Medulla oblongata (tissue), 1 donor: Measurements from ENCODE around the gene MED17.
A peak's percentile ranks its signal among the peaks of the same experiment; 100 is the strongest.

ENCODE experiments used
- DNase-seq: peaks from one replicate; pipeline ENCODE4 v3.0.0-alpha.2; 2015; ENCODE audit errors: extremely low spot score

MED17 gene, protein sequence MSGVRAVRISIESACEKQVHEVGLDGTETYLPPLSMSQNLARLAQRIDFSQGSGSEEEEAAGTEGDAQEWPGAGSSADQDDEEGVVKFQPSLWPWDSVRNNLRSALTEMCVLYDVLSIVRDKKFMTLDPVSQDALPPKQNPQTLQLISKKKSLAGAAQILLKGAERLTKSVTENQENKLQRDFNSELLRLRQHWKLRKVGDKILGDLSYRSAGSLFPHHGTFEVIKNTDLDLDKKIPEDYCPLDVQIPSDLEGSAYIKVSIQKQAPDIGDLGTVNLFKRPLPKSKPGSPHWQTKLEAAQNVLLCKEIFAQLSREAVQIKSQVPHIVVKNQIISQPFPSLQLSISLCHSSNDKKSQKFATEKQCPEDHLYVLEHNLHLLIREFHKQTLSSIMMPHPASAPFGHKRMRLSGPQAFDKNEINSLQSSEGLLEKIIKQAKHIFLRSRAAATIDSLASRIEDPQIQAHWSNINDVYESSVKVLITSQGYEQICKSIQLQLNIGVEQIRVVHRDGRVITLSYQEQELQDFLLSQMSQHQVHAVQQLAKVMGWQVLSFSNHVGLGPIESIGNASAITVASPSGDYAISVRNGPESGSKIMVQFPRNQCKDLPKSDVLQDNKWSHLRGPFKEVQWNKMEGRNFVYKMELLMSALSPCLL

DNA sequence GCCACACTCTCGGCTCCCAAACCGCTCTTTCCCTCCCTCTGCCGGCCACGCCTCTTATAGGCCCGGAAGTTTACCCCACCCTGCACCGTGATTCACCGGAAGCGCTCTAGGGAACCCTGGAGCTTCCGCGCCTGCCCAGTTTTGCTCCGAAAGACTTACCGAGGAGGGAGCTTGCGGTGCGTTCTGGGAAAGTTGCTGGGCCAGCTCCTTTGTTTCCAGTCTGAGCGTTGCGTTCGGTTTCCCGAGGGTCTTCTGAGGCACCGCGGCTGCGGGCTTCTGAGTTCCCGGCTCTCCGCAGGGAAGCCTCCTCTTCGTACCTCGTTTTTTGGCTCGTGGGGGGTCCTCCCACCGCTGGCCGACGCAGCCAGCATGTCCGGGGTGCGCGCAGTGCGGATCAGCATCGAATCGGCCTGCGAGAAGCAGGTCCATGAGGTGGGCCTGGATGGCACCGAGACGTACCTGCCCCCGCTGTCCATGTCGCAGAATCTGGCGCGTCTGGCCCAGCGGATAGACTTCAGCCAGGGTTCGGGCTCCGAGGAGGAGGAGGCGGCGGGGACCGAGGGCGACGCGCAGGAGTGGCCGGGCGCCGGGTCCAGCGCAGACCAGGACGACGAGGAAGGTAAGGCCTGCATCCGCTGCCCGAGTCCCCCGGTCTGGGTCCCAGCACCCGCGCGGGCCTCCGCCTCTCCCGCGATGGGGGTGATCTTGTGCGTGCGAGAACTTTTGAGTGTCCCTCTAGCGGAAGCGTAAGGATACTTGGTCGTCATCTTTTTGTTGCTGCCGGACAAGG, at the start of gene MED17:
Gene MED17, plus strand, starts transcription at position 138 of the 790 bp plus-strand sequence. Its CDS starts 232 bp downstream, at position 370.
- DNase-seq = peak; percentile 98

DNA sequence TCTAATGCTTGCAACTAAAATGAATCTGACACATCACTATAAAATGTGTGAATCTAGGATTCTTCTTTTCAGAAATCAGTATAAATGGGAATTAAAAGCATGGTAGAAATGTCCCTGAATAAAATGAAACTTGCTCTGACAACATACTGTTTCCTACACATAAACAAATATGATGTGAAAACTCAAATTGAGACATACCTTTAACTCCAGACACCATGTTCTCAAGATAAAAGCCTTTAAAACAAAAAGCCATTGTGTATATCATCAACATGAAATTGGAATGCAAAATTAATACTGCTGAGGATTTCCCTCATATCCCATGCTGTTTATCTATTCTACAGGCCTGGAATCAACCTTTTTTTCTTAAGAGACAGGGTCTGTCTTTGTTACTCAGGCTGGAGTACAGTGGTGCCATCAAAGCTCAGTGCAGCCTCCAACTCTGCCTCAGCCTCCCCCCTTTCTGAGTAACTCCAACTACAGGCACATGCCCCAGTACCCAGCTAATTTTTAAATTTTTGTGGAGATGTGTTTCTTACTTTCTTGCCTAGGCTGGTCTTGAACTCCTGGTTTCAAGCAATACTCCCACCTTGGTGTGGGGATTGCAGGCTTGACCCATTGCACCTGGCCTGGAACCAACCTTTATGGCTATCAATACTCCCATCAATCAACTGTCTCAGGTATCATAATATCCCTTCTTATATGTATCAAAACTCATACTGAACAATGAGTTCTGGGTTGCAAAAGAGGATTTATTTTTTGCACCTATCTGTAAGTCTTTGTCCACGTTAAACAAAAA, 49.5 kb upstream of the MED17 start:
- DNase-seq = no peak

DNA sequence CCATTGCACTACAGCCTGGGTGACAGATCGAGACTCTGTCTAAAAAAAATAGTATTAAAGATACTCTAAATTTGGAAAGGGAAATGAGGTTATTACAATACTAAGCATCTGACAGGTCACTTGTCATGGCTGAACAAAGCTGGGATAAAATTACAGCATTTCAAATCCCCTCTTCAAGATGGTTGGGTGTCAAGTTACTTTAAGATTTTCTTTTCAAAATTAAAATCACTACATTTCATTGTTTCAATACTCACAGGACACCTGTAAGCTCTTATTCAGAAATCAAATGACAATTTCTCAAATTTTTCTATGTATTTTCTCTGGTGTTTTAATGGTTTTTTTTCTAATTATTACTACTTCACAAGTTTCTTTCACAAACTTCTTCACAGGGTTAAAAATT, 48.5 kb upstream of the MED17 start:
- no peak for DNase-seq

DNA sequence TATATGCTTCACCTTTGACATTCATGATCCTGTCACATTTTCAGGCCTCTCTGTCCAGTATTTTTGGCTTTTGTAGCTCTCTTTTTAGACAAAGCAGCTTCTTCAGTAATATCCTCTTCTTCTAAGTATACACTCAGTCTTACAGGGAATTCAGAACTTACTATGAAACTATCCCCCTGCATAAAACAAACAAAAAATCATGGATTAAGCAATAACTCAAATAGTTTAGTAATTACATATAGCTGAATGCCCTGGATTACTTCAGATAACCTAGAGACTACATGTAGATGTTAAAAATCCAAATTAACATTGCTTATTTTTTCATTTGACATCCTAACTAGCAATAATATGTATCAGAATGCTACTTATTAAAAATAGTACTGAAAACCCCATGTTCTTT, 48.0 kb upstream of the MED17 start:
- DNase-seq = no peak

DNA sequence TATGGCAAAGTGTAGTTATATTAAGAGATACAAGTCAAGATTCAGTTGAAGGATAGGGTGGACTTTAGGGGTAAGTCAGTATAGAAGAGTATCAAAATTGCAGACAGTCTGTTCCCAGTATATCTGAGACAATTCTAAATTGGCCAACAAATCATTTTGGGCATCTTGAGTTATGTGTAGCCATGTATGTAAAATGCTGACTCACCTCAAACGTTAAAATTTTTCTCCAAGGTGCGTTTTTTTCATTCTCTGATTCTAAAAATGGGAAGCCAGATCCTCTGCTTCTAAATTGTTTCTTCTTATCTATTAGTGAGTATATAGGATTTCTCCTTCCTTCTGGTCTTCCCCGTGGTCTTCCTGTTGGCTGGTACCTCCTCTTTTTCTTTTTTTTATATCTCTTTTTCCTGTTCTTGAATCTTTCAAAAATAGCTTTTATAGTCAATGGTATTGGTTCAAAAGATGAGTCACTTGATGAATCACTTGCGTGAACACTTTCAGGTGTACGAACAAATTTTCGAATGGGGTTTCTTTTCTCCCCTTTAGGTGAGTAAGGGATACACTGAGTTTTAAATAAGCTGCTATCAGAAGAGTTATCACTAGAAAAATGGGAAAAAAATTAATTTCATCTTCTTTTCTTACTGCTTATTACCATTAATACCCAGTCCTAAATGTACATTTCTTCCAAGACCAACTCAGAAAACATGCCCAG, 46.0 kb upstream of the MED17 start:
- DNase-seq = no peak

DNA sequence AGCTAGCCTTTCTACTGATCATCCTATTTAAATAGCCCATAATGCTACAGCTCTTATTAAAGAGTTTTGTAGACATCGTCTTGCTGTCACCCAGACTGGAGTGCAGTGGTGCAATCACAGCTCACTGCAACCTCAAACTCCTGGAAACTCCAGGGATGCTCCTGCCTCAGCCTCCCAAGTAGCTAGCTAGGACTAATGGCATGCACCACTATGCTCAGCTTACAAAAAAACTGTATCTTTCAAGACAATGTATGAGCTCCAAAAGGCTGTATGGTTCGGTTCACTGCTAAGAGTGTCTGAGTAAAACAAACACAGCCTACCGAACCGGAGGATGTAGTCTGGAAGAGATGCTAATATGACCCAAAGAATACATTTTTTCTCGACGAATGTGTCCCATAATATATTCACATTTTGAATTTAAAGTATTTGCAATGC, 45.4 kb upstream of the MED17 start:
- no peak for DNase-seq

DNA sequence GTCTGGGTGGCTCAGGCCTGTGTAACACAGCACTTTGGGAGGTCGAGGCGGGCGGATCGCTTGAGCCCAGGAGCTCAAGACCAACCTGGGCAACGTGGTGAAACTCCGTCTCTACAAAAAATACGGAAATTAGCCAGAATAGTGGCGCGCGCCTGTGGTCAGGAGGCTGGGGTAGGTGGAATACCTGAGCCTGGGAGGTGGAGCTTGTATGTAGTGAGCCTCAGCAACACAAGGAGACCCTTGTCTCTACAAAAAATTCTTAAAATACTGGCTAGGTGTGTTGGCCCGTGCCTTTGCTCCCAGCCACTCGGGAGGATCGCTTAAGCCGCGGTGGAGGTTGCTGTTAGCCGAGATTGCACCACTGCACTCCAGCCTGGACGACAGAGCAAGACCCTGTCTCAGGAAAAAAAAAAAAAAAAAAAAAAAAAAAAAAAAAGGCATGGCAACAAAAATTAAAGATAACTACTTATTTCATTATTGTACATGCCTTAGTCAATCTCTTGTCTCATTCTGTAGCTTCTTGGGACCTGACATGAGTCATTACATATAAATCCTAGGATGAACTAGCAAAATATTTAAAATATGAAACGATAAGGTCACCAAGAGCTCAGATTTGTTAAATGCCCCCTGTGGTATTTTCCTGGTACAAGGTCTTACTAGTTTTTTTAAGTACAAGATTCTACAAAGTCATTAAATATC, 43.9 kb upstream of the MED17 start:
- DNase-seq = no peak

DNA sequence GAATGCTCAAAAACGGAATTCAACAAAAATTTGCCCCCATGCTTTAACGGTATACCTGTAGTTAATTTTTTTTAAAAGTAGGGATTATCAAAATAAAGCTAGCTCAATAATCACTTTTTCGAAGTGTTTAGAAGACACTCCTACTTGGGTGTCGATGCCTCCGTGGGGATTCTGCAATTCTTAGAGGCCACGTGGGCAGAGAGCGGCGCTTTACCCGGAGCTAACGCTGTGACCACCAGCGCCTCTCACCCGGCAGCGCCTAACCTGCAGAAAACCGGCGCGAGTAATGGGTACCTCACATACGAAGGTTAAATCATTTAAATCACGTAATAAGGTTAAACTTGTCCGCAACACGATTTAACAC, 43.4 kb upstream of the MED17 start:
- peak; percentile 61 for DNase-seq

DNA sequence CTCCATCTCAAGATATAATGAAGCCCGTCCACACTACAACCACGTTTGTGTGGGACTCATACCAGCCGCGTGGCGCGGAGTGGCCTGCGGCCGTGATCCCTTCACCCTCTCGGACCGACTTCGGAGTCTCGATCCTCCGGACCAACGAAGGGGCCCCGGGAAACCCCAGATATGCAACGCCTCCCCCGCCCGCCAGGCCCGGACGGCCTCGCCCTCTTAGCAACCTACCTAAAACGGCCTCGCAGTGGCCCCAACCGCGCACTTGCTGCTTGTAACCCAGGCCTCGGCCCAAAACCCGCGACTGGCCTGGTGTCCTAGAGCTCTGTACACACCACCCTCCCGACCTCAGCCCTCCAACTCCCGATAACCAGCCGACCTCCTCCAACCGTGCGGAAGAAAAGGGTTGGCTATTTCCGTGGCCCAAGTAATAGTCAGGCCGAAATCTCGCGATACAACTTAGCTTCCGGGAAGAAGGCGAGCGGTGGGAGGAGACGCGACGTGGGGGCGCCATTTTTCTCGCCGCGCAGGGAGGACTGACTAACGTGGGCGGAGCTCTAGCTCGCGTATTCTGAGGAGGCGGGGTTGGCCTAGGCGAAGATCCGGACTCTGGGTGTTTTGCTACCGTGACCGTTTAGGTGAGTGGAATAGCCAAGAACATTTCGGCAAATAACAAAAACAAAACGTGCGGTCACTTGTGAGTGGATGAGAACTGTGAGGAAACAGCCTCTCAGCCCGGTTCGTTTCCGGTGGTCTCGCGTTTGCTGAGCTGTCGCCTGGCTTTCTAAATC, 42.8 kb upstream of the MED17 start, which contains the start of the genes C11orf54 and TAF1D:
Gene C11orf54, plus strand, starts transcription at position 579 of the 788 bp plus-strand sequence. CDS start 5,722 bp downstream, outside the sequence.
Gene TAF1D, minus strand, starts transcription at position 402 of the 788 bp plus-strand sequence. CDS start 2,191 bp downstream, outside the sequence.
- peak; percentile 99 for DNase-seq

DNA sequence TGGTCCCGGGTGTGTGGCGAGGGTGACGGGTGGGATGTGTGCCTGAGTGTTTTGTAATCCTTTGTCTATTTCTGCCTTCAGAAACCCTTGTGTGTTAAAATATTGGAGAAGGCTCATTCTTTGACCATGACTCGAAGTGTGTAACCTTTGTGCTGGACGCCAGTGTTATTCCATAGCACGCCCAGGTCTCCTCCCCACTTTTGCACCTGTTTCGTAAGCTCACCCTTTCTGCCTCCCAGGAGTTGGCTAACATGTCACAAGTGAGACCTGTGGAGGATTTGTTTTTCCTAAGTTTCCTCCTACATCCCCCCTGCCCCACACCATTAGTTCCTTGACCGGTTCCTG, 42.2 kb upstream of the MED17 start:
- DNase-seq = no peak

DNA sequence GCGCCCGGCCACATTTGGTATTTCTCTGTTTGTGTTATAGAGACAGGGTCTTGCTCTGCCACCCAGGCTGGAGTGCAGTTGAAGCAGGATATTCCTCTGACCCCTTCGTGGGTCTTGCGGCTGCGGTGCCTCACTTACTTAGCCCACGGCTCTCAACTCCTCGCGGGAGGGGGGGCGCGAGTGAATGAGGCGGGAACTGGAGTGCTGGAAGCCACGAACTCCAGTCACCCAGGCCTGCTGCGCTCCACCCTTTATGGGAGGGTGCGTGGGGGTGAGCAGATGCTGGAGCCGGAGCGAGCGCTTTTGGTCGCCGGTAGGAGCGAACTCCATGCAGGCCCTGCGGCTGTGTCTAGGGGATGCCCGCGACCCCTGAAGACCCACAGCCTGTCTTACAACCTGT, 40.8 kb upstream of the MED17 start:
- DNase-seq = no peak

DNA sequence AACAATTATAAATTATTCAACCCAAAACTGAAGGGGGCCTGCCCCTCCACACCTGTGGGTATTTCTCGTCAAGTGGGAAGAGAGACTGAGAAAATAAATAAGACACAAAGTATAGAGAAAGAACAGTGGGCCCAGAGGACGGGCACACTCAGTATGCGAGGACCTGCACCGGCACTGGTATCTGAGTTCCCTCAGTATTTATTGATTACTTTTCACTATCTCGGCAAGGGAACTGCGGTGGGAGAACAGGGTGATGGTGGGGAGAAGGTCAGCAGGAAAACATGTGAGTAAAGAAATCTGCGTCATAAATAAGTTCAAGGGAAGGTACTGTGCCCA, 39.4 kb upstream of the MED17 start:
- DNase-seq = peak; percentile 11

DNA sequence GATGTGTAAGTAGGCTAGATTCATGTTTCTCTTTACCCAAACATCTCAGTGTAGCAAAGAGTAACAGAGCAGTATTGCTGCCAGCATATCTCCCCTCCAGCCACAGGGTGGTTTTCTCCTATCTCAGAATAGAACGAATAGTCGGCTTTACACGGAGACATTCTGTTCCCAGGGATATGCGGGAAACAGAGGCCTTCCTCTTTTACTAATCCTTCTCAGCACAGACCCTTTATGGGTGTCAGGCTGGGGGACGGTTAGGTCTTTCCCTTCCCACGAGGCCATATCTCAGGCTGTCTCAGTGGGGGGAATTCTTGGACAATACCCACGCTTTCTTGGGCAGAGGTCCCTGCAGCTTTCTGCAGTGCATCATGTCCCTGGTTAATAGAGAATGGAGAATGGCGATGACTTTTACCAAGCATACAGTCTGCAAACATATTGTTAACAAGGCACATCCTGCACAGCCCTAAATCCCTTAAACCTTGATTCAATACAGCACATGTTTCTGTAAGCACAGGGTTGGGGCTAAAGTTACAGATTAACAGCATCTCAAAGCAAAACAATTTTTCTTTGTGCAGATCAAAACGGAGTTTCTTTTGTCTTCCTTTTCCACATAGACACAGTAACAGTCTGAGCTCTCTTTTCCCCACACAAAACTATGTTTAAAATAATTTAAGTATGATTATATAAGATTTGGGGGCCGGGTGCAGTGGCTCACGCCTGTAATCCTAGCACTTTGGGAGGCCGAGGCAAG, 38.9 kb upstream of the MED17 start:
- DNase-seq = peak; percentile 22

DNA sequence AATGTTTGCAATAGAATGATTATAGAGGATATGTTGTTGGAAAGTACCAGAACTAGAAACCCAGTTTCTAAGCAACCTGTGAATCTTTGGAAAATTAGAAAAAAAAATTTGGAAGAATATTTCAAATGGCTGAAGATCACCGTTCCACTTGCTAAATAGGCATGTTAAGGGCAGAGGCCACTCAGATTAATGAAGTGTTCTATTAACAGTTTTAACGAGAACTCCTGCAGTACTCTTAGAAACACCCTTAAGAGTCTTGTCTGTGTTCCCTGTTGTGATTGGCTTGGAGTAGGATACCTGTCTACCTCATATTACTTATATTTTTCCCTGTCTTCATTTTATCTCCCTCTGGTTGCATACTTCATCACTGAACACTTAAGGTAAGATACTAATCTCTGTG, 38.0 kb upstream of the MED17 start:
- no peak for DNase-seq

DNA sequence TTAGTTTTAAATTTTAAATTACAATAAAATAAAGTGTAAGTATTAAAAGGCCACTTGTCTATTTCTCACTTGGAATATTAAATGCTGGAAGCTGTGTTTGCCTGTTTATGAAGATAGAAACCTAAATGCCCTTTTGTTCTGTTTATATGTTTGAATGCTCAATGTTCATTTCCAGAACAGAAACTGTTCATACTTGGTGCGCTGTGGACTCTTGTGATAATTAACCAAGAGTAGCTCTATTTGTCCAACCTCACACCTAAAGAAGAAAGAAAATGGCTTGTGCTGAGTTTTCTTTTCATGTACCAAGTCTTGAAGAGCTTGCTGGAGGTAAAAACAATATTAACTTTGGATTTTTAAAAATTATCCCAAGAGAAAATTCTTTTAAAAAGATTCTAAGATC, 37.0 kb upstream of the MED17 start:
- no peak for DNase-seq

DNA sequence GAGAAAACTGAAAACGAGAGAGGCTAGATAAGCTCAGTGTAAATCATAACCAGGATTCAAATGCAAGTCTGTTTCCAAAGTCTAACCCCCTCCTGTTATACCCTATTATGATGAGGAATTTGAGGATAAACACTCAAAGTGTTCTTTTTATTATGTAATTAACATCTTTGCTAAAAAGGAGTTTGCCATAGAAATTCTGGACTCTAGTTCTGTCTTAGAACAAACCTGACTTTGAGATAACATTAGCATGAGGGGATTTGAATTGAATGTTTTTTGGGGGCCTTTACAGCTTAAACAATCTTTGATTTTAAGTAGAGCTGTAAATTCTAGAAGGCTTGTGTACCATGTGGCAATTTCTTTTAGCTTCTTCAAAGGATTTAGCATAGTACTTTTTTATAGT, 33.1 kb upstream of the MED17 start:
- no peak for DNase-seq

DNA sequence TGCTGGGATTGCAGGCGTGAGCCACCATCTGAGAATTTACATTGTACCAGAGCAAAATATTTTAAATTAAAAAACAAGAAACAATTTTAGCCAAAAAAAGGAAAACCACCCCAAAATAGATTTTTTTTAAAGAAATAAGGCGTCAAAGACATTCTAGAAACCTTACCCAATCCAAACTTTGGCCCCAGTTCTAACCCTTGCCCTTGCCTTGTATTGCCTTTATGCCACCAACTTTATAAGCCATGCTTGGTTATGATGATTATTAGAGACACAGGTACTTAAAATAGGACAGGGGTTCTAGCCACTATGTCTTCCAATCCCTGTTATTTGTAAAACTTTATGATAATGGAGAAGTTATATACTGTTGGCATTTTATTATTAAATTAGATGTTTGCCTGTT, 30.8 kb upstream of the MED17 start:
- DNase-seq = no peak

DNA sequence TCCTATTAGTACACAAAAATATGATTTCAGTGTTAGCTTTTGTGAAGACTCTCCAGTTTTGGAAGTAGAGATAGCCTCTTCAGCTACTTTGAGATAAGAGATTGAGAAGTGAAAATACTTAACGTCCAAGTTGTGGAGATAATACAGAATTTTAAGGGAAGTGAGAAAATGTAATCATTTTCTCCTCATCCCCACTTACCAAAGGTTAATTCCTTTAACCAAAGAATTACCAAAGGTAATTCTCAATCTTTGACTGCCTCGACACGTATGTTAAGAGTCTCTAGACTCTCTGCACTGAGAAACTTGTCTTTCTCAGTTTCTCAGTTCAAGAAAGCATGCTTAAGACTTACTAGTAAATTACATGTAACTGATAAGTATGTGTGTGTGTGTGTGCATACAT, 27.3 kb upstream of the MED17 start:
- no peak for DNase-seq

DNA sequence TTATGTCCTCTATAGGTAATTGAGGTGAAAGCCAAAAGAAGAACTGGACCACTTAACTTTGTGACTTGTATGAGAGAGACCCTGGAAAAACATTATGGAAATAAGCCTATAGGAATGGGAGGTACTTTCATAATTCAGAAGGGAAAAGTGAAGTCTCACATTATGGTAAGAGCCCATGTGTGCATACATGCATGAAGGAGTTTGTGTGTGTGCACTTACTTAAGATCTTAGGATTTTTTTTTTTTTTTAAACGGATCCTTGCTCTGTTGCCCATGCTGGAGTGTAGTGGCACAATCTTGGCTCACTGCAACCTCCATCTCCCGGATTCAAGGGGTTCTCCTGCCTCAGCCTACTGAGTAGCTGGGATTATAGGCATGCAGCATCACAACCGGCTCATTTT, 26.8 kb upstream of the MED17 start:
- no peak for DNase-seq
